DND-41 (cell line): ENCODE results near the gene UBE2H.

Experiments used
- EZH2 ChIP-seq: IDR thresholded peaks from 3 replicates; pipeline ENCODE4 v1.6.1; 2012; ENCODE audit warnings: borderline replicate concordance, low read depth, mild to moderate bottlenecking, moderate library complexity, low read length, inconsistent platforms; ENCODE audit not compliant: severe bottlenecking
- TF ChIP-seq, protein P1 (sequence below): IDR thresholded peaks from 2 replicates; pipeline ENCODE4 v1.5.1; 2012; ENCODE audit warnings: borderline replicate concordance, low read length, moderate library complexity, mild to moderate bottlenecking; ENCODE audit not compliant: poor library complexity, severe bottlenecking; ENCODE audit errors: extremely low read depth

DNA sequence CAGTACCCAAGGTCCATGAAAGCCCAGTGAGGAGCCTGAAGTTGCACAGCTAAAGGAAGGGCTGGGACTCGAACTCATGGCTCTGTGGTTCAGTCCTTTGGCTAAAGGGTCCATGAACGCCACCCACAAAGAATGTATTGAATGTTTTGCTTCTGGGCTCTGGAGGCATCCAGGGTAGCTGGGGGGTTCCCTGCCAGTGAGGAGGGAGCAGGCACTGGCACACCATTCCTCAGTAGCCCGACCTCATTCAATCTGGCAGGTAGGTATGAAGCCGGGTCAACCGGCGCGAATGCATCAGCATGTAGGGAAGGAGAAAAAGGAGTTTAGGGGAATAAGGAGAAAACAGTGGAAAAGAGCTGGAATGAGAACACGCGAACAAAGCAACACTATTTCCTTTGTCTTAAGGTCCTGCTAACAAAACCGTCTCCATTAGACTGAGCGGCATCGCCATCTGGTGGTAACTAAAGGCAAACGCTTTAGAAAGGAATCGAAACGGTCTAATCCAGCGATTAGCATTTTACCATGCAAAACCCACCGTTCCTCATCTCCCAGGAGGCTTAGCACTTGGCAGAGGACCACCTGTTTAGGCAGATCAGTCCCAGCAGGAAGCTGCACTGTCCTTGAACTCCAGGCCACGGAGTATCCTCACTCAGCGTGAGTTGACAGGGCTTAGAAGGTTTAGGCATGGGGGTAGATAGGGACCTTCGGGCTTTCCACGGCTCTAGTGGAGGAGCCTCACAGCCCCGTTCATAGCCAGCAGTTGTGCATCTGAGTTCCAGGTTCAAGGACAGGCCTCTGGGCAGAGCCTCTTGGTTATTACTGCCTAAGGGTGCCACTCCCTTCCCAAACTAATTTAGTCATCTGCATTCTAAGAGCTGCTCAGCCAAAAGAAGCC lies 122.8 kb downstream of the UBE2H start:
- TF ChIP-seq, protein P1, sequence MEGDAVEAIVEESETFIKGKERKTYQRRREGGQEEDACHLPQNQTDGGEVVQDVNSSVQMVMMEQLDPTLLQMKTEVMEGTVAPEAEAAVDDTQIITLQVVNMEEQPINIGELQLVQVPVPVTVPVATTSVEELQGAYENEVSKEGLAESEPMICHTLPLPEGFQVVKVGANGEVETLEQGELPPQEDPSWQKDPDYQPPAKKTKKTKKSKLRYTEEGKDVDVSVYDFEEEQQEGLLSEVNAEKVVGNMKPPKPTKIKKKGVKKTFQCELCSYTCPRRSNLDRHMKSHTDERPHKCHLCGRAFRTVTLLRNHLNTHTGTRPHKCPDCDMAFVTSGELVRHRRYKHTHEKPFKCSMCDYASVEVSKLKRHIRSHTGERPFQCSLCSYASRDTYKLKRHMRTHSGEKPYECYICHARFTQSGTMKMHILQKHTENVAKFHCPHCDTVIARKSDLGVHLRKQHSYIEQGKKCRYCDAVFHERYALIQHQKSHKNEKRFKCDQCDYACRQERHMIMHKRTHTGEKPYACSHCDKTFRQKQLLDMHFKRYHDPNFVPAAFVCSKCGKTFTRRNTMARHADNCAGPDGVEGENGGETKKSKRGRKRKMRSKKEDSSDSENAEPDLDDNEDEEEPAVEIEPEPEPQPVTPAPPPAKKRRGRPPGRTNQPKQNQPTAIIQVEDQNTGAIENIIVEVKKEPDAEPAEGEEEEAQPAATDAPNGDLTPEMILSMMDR, result peak; percentile 81
- TF ChIP-seq EZH2, result no peak
